CD4-positive, alpha-beta T cell treated with Interleukin-12 subunit alpha and Interleukin-12 subunit beta, for 1 hour (primary cell): ENCODE measurements around the gene ADAMTS12.

ENCODE experiments used
- DNase-seq: peaks from one replicate; pipeline ENCODE4 v3.0.0-alpha.2; 2020

Gene ADAMTS12

GRCh38 chr5:33753704-33754103 lies 138.1 kb downstream of the ADAMTS12 start:
- DNase-seq, result no peak

GRCh38 chr5:33748754-33749153 lies 143.0 kb downstream of the ADAMTS12 start:
- DNase-seq, result no peak

- DNase-seq, result no peak
Measured at GRCh38 chr5:33745101-33745770, 146.6 kb downstream of the ADAMTS12 start.

GRCh38 chr5:33743099-33743498 lies 148.7 kb downstream of the ADAMTS12 start:
- DNase-seq, result no peak

- no peak for DNase-seq
Measured at GRCh38 chr5:33742181-33742580, 149.6 kb downstream of the ADAMTS12 start.

GRCh38 chr5:33738967-33739366 lies 152.8 kb downstream of the ADAMTS12 start:
- DNase-seq, result no peak

GRCh38 chr5:33738097-33738496 lies 153.7 kb downstream of the ADAMTS12 start:
- no peak for DNase-seq

- DNase-seq, result no peak
Measured at GRCh38 chr5:33737697-33738096, 154.1 kb downstream of the ADAMTS12 start.

- DNase-seq, result no peak
Measured at GRCh38 chr5:33737284-33737683, 154.5 kb downstream of the ADAMTS12 start.

- no peak for DNase-seq
Measured at GRCh38 chr5:33736510-33736909, 155.3 kb downstream of the ADAMTS12 start.

GRCh38 chr5:33735072-33735471 lies 156.7 kb downstream of the ADAMTS12 start:
- no peak for DNase-seq

GRCh38 chr5:33734537-33734936 lies 157.3 kb downstream of the ADAMTS12 start:
- no peak for DNase-seq

- DNase-seq, result no peak
Measured at GRCh38 chr5:33733225-33733624, 158.6 kb downstream of the ADAMTS12 start.

GRCh38 chr5:33726422-33727165 lies 165.2 kb downstream of the ADAMTS12 start:
- no peak for DNase-seq

- no peak for DNase-seq
Measured at GRCh38 chr5:33725806-33726205, 166.0 kb downstream of the ADAMTS12 start.

- no peak for DNase-seq
Measured at GRCh38 chr5:33721491-33722200, 170.1 kb downstream of the ADAMTS12 start.

- no peak for DNase-seq
Measured at GRCh38 chr5:33720176-33720575, 171.6 kb downstream of the ADAMTS12 start.

- DNase-seq, result no peak
Measured at GRCh38 chr5:33719769-33720168, 172.0 kb downstream of the ADAMTS12 start.

GRCh38 chr5:33715661-33716060 lies 176.1 kb downstream of the ADAMTS12 start:
- no peak for DNase-seq

GRCh38 chr5:33713136-33713765 lies 178.5 kb downstream of the ADAMTS12 start:
- no peak for DNase-seq

GRCh38 chr5:33712664-33713063 lies 179.1 kb downstream of the ADAMTS12 start:
- no peak for DNase-seq

GRCh38 chr5:33711094-33711679 lies 180.6 kb downstream of the ADAMTS12 start:
- no peak for DNase-seq

- DNase-seq, result no peak
Measured at GRCh38 chr5:33702867-33703266, 188.9 kb downstream of the ADAMTS12 start.
